ENCODE data around the gene MPPED2.

The MPPED2 gene

DNA sequence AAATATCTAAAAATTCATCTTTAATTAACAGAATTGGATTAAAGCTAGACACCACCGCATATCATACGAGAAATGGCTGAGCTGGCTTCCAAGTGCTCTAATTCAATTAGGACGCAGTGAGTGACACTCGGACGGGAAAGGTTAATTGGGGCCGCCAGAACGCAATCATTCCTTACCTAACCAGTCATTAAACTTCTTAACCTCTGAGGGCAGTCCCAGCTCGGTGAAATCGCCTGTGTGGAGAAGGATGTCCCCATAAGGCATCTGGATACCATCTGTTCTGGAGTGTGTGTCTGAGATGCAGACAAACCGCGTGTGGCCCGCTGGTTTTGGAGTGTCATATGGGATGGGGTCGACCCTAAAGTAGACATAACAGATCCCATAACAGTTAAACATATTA is 50.3 kb downstream of the MPPED2 start:
- no peak for DNase-seq (ENCODE audit: low read depth in 1 of 2, low spot score in 1 of 2)

DNA sequence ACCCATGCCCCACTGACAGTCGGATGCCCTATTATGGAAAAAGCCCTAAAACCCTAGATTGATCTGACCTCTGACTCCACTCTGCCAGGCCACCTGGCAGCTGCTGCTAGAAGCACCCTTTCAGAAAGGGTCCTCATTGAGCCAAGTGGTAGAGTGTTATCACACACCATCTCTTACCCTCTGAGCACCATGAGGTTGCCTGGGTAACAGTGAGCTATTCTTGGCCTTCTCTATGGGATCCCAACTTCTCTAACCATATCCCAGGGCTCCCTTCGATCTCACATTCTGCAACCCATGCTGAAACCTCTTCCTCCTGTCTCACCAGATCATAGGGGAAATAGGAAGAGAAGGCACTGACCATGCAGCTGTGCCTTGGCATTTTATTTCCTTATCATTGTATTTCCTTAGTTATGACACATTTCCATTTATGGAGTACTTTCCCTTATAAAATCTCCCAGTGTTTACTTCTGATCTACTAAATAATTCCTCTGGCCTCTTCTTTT is 52.7 kb downstream of the MPPED2 start:
- DNase-seq (ENCODE audit: low read depth in 1 of 2, low spot score in 1 of 2) = no peak

GRCh38 chr11:30527566-30527965 is 58.6 kb downstream of the MPPED2 start:
- DNase-seq (ENCODE audit: low read depth in 1 of 2, low spot score in 1 of 2) = no peak

DNA sequence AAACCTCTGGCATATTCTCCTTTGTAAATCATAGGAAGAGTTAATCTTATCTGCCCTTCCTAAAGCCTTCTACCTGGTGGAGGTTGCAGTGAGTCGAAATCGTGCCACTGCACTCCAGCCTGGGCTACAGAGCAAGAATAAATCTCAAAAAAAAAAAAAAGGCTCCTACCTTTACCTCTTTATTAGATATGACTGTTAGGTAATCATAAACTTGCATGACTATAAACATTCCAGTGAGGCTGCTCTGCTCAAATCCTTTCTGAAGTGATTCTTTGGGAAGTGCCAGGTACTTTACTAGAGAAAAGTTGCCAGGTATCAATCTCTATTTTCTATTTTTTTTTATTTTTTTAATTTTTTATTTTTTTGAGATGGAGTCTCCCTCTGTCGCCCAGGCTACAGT is 59.6 kb downstream of the MPPED2 start:
- no peak for DNase-seq (ENCODE audit: low read depth in 1 of 2, low spot score in 1 of 2)

- DNase-seq (ENCODE audit: low read depth in 1 of 2, low spot score in 1 of 2) = no peak
Observed at GRCh38 chr11:30522536-30523243, 63.5 kb downstream of the MPPED2 start.

- no peak for DNase-seq (ENCODE audit: low read depth in 1 of 2, low spot score in 1 of 2)
Observed at GRCh38 chr11:30521297-30522071, 64.7 kb downstream of the MPPED2 start.

DNA sequence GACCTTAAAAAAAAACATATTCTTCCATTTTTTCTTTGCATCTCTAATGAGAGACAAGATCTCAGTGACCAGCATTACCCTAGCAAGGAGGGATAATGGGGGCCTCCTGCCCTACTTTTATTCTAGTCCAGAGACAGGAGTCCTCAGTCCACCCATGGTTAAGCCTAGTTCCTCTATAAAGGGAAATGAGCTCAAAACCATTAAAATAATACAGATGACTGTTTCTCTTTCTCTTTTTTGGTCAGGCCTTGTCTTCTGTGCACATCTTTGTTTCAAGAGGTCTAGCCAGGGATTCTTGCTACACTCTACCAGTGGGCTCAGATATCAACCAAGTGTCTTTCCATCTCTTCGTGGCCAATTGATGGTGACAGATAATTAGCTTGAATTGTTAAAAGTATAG is 73.1 kb downstream of the MPPED2 start:
- no peak for DNase-seq (ENCODE audit: low read depth in 1 of 2, low spot score in 1 of 2)

GRCh38 chr11:30511408-30511807 is 74.7 kb downstream of the MPPED2 start:
- no peak for DNase-seq (ENCODE audit: low read depth in 1 of 2, low spot score in 1 of 2)

DNA sequence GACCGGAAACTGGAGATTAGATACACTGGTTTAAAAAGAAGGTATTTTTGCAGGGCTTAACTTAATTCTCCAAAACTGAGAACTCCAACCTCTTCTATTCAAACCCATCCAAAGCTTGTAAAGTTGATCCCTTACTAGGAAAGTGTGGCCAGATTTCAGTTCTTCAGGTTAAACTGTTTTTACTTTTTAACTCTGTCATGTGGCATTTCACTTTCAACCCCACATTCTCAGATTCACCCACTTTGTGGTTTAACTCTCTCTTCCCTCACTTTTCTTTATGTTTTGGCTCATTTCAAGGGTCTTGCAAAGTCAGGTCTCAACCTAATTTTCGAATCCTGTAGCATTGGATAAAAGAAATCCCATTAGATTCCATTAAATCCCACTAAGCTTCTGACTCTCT is 75.4 kb downstream of the MPPED2 start:
- no peak for DNase-seq (ENCODE audit: low read depth in 1 of 2, low spot score in 1 of 2)

DNA sequence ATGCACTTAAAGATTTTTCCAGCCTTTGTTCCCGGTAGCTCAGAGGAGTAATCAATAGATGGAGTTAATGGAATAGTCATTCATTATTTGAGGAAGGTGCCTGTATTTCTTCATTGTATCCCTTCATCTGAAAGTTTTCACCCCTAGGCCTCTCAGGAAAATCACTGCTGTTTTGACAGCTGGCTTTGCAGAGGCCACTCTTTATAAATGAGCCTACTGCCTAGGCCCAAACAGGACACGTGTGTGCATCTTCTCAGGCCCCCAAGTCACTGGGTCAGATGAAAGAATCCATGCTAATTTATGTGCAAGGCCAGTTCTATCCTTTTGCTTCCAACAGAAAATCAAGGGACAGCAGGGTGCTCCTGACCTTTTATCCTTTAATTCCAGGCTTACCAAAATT is 76.8 kb downstream of the MPPED2 start:
- no peak for DNase-seq (ENCODE audit: low read depth in 1 of 2, low spot score in 1 of 2)

DNA sequence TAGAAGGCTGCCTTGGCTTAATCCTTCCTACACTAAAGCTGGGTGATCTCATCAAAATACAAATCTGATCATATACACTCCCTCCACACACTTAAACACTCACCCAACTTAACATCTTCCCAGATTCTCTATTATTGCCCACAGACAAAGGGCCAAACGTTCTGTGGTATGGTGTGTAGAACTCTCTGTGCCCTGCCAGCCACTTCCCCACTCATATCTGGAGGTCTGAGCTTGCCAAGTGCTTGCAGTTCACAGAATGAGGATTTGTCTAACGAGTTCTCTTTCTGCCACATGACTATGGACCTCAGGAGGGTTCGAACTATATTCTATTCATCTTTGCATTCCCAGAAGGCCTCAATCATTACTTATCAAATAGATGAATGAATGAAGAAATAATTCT is 77.6 kb downstream of the MPPED2 start:
- no peak for DNase-seq (ENCODE audit: low read depth in 1 of 2, low spot score in 1 of 2)

- no peak for DNase-seq (ENCODE audit: low read depth in 1 of 2, low spot score in 1 of 2)
Observed at GRCh38 chr11:30505603-30506002, 80.5 kb downstream of the MPPED2 start.

DNA sequence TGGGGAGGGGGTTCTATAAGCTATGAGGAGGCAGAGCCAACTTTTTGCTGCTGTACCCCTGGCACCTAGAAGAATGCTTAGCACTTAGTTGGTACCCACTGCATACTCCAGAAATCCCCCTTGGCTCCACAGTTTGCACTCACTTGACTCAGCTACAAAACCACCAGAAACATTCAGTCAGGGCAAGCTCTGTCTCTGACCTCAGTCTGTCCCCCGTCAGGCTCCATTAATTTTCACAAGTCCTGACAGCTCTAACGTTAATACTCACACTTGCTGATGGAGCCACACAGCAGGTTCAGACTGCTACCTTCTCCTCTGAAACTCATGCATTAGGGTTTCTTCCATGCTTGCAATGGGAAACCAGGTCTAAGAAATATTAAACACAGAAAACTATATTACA is 81.7 kb downstream of the MPPED2 start:
- no peak for DNase-seq (ENCODE audit: low read depth in 1 of 2, low spot score in 1 of 2)

- DNase-seq (ENCODE audit: low read depth in 1 of 2, low spot score in 1 of 2) = no peak
Observed at GRCh38 chr11:30503156-30503555, 83.0 kb downstream of the MPPED2 start.

- no peak for DNase-seq (ENCODE audit: low read depth in 1 of 2, low spot score in 1 of 2)
Observed at GRCh38 chr11:30502305-30502704, 83.8 kb downstream of the MPPED2 start.

DNA sequence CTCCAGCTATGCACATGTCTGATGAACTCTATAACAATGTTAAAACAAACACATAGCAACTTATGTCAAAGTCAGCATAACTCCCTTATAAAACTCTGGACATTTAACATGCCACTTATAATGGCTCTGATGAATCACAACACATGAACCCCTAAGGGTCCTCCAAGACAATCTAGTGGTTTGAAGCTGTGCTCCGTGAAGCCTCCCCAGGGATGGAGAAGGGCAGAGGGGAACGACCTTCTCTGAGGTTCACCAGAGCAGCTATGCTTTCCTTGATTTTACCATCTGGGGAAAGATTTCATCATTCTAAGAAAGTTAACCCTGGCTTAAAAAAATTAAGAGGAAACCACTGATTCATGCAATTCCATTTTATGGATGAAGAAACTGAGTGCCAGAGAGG is 84.4 kb downstream of the MPPED2 start:
- DNase-seq (ENCODE audit: low read depth in 1 of 2, low spot score in 1 of 2) = no peak

- no peak for DNase-seq (ENCODE audit: low read depth in 1 of 2, low spot score in 1 of 2)
Observed at GRCh38 chr11:30499940-30500339, 86.2 kb downstream of the MPPED2 start.

DNA sequence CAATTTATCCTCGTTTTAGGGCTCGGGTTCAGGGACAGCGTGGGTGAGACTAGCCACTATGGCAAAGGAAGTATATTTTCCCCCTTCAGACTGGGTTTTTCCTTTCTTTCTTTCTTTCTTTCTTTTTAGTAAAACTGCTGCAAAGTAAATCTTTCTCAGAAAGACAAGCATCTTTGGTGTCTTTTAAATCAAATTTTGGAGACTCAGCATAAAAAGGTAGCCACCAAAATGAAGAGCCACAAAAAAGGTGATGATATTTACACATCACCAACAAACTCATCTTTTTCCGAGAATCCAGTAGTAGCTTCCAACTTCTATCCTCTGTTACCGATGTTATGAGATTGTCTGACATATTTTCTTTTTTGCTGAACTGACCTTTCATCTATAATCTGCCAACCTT is 88.6 kb downstream of the MPPED2 start:
- no peak for DNase-seq (ENCODE audit: low read depth in 1 of 2, low spot score in 1 of 2)

GRCh38 chr11:30496935-30497334 is 89.2 kb downstream of the MPPED2 start:
- no peak for DNase-seq (ENCODE audit: low read depth in 1 of 2, low spot score in 1 of 2)

- no peak for DNase-seq (ENCODE audit: low read depth in 1 of 2, low spot score in 1 of 2)
Observed at GRCh38 chr11:30495437-30495836, 90.7 kb downstream of the MPPED2 start.

DNA sequence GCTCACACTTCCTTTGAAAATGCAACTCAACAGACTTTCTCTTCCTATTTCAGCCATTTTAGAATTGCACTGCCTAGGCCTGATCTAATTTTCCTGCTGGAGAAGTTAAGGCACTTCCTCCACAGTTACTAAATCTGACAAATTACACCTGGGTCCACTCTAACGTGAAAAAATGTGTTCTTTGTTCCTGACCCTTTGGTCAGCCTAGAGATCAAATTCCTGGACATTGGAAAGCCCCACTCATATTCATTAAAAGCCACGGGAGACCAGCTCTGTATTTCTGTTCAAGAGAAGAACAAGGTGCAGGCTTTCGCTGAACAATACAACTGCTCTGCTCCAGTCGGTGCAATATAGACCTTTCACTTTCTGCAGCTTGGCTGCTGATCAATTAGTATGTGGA is 96.6 kb downstream of the MPPED2 start:
- no peak for DNase-seq (ENCODE audit: low read depth in 1 of 2, low spot score in 1 of 2)

DNA sequence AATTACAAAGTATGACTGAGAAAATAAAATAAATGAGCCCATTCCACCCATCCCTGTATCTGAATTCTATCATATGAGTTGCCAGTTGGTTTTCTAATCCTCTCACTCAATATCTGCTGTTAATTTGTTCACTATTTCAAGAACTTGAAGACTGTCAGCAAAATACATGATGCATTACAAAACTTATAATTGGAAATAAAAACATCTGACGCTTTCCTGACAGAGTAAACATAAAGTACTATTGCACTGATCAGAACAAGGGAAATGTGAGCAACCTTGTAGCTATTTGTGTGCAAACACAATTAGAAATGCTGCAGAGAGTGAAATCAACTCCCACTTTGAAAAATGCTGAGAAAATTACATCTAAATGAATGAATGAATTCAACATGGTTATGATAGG is 97.1 kb downstream of the MPPED2 start:
- DNase-seq (ENCODE audit: low read depth in 1 of 2, low spot score in 1 of 2) = no peak
